ENCODE measurements around the gene CADM2.

The CADM2 gene

GRCh38 chr3:85667744-85668143, 709.0 kb downstream of the CADM2 start:
- Mint-ChIP-seq H3K27ac (no peak overlapping the region), H3K4me3 (no peak overlapping the region), H3K36me3 (ENCODE audit: low read depth) (no peaks in the 10 kb centered on the region), H3K27me3 (ENCODE audit: low read depth, poor library complexity) (no peaks in the 10 kb centered on the region), H3K4me1 (no peaks in the 10 kb centered on the region), H3K9me3 (peaks cover 8% of the 10 kb centered on the region)
- DNase-seq, result no peak
- TF ChIP-seq CTCF (IDR thresholded peaks at IDR 0.05), result no peak

- no peaks in the 10 kb centered on the region for H3K27me3 Mint-ChIP-seq (ENCODE audit: low read depth, poor library complexity)
- DNase-seq, result no peak
- no peaks in the 10 kb centered on the region for H3K36me3 Mint-ChIP-seq (ENCODE audit: low read depth)
- no peak overlapping the region for H3K27ac Mint-ChIP-seq
- peaks cover 8% of the 10 kb centered on the region for H3K9me3 Mint-ChIP-seq
- no peak overlapping the region for H3K4me3 Mint-ChIP-seq
- H3K4me1 Mint-ChIP-seq, result no peaks in the 10 kb centered on the region
- no peak for TF ChIP-seq CTCF (IDR thresholded peaks at IDR 0.05)
These were observed 711.9 kb downstream of the CADM2 start for GRCh38 chr3:85670634-85671205.

- H3K9me3 Mint-ChIP-seq, result peaks cover 8% of the 10 kb centered on the region
These were observed 714.0 kb downstream of the CADM2 start for GRCh38 chr3:85672761-85673160.

DNA sequence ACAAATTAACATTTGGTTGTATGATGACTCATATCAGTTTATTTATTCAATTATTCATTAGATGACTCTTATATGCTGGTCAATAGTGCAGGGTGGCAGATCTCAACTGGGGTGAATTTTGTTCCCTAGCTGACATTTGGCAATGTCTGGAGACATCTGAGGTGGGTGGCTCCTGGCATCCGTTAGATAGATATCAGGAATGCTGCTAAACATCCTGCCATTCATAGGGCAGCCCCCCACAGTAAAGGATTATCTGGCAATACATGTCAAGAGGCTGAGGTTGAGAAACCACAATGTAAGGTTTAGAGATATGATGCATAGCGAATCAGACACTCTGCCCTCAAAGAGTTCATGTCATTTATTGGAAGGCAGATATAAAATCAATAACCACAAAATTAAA, 719.9 kb downstream of the CADM2 start:
- Mint-ChIP-seq H3K4me1 (no peaks in the 10 kb centered on the region), H3K27me3 (ENCODE audit: low read depth, poor library complexity) (no peaks in the 10 kb centered on the region), H3K9me3 (no peaks in the 10 kb centered on the region), H3K36me3 (ENCODE audit: low read depth) (no peaks in the 10 kb centered on the region), H3K4me3 (no peak overlapping the region), H3K27ac (no peak overlapping the region)
- no peak for TF ChIP-seq CTCF (IDR thresholded peaks at IDR 0.05)
- DNase-seq, result no peak

More at GRCh38 chr3:85672761-85673160, 714.0 kb downstream of the CADM2 start:
- H3K27ac Mint-ChIP-seq, result no peak overlapping the region
- TF ChIP-seq CTCF (IDR thresholded peaks at IDR 0.05), result no peak
- no peaks in the 10 kb centered on the region for H3K36me3 Mint-ChIP-seq (ENCODE audit: low read depth)
- no peaks in the 10 kb centered on the region for H3K4me1 Mint-ChIP-seq
- H3K27me3 Mint-ChIP-seq (ENCODE audit: low read depth, poor library complexity), result no peaks in the 10 kb centered on the region
- no peak overlapping the region for H3K4me3 Mint-ChIP-seq
- no peak for DNase-seq

GRCh38 chr3:85681906-85682305, 723.1 kb downstream of the CADM2 start:
- DNase-seq, result no peak
- no peak overlapping the region for H3K4me3 Mint-ChIP-seq
- H3K27ac Mint-ChIP-seq, result no peak overlapping the region
- H3K36me3 Mint-ChIP-seq (ENCODE audit: low read depth), result no peaks in the 10 kb centered on the region
- H3K9me3 Mint-ChIP-seq, result no peaks in the 10 kb centered on the region
- no peaks in the 10 kb centered on the region for H3K27me3 Mint-ChIP-seq (ENCODE audit: low read depth, poor library complexity)
- H3K4me1 Mint-ChIP-seq, result no peaks in the 10 kb centered on the region
- no peak for TF ChIP-seq CTCF (IDR thresholded peaks at IDR 0.05)

DNA sequence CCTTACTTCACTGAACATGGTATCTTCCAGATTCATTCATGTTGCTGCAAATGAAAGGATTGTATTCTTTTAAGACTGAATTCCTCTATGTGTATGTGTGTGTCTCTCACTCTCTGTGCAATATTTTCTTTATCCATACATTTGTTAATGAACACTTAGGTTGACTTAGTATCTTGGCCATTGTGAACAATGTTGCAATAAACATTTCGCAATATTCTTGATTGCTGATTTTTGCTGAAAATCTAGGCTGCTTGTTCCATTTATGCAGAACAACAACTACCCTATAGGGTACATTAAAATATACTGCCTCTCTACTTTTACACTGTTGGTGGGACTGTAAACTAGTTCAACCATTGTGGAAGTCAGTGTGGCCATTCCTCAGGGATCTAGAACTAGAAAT, 732.4 kb downstream of the CADM2 start:
- Mint-ChIP-seq H3K4me1 (no peaks in the 10 kb centered on the region), H3K27ac (no peak overlapping the region), H3K4me3 (no peak overlapping the region), H3K9me3 (peaks cover 6% of the 10 kb centered on the region), H3K27me3 (ENCODE audit: low read depth, poor library complexity) (no peaks in the 10 kb centered on the region), H3K36me3 (ENCODE audit: low read depth) (no peaks in the 10 kb centered on the region)
- no peak for DNase-seq
- TF ChIP-seq CTCF (IDR thresholded peaks at IDR 0.05), result no peak
